Neural progenitor cell (in vitro differentiated cells): ENCODE data around the gene OR11G2.

Source experiments
- CTCF ChIP-seq: fragments of 200-600 bp; sonication (generic); IDR thresholded peaks from 2 replicates; pipeline ENCODE4 v1.5.1; 2017; ENCODE audit warnings: antibody characterized with exemption, mild to moderate bottlenecking
- EZH2 ChIP-seq: fragments of 200-600 bp; sonication (generic); IDR thresholded peaks from 2 replicates; pipeline ENCODE4 v1.6.1; 2017; ENCODE audit warnings: antibody characterized with exemption, mild to moderate bottlenecking, moderate library complexity
- EZH2phosphoT487 ChIP-seq: fragments of 200-600 bp; sonication (generic); IDR thresholded peaks from 2 replicates; pipeline ENCODE4 v1.6.1; 2017; ENCODE audit warnings: antibody characterized with exemption

DNA sequence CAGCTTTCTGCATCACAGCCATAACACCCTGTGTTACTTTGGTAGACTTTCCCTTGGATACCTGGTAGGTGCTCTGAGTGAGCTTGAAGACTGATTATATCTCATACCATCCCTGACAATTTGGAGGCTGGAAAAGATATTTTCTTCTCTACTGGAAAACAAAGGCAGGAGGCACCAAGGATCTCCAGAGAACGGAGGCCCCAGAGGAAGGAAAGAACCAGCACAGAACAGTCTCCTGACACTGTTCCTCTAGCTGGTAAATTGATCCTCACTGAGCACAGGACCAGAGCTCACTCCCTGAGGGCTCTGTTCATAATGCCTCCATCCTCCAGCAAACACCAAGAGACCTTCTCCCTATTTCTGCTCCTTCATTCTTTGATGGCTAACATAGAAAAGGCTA, at the start of gene OR11G2:
- TF ChIP-seq CTCF, result no peak
- no peak for TF ChIP-seq EZH2
- TF ChIP-seq EZH2phosphoT487, result no peak
